Measurements from ENCODE around the gene IMP3. TPM values are rescaled to one million over a fixed set of nuclear protein-coding genes. Genes with fewer than 3 reads are reported as not detected.

Gene IMP3
- total RNA-seq, 4 donors from 2014 or later, result 161 to 204 (median 185) TPM

GRCh38 chr15:75659141-75659771 lies 19.2 kb upstream of the IMP3 start:
- TF ChIP-seq POLR2A (IDR thresholded peaks at IDR 0.05), result no peak
- no peak for TF ChIP-seq CTCF (IDR thresholded peaks at IDR 0.05)
- 55 to 62% methylated on average over 9 of the region's 9 CpGs for WGBS, 2 donors
- no peak overlapping the region for H3K4me3 ChIP-seq (ENCODE audit: low read depth, poor library complexity, severe bottlenecking)

GRCh38 chr15:75656813-75657212 lies 16.8 kb upstream of the IMP3 start:
- no peak overlapping the region for H3K4me3 ChIP-seq (ENCODE audit: low read depth, poor library complexity, severe bottlenecking)
- no peak for DNase-seq (ENCODE audit: low spot score in 2 of 2)
- intact Hi-C loops (cut with DNase I; ENCODE audit: low total_unique reads), result loop anchor here (10.0 kb wide), 1 partner anchor 292 kb away; the partner anchor contains the start of gene MAN2C1
- WGBS, 2 donors, result 89% methylated on average over 22 of the region's 22 CpGs
- TF ChIP-seq CTCF (IDR thresholded peaks at IDR 0.05) (no peak), POLR2A (IDR thresholded peaks at IDR 0.05) (no peak)

More at GRCh38 chr15:75659141-75659771, 19.2 kb upstream of the IMP3 start:
- no peak for DNase-seq (ENCODE audit: low spot score in 2 of 2)
- intact Hi-C loops (cut with DNase I; ENCODE audit: low total_unique reads), result loop anchor here (10.0 kb wide), 1 partner anchor 294 kb away; the partner anchor contains the start of gene MAN2C1

- TF ChIP-seq CTCF (IDR thresholded peaks at IDR 0.05) (no peak), POLR2A (IDR thresholded peaks at IDR 0.05) (no peak)
- WGBS, 2 donors, result 76 to 87% methylated on average over 5 of the region's 5 CpGs
- no peak overlapping the region for H3K4me3 ChIP-seq (ENCODE audit: low read depth, poor library complexity, severe bottlenecking)
- intact Hi-C loops (cut with DNase I; ENCODE audit: low total_unique reads), result loop anchor here (10.0 kb wide), 1 partner anchor 292 kb away; the partner anchor contains the start of gene MAN2C1
- peak in 1 of 2 donors; percentile 80 for DNase-seq (ENCODE audit: low spot score in 2 of 2)
These were observed 16.3 kb upstream of the IMP3 start for GRCh38 chr15:75656331-75656730.

GRCh38 chr15:75655931-75656330 lies 15.9 kb upstream of the IMP3 start:
- no peak for DNase-seq (ENCODE audit: low spot score in 2 of 2)
- no peak overlapping the region for H3K4me3 ChIP-seq (ENCODE audit: low read depth, poor library complexity, severe bottlenecking)
- intact Hi-C loops (cut with DNase I; ENCODE audit: low total_unique reads), result loop anchor here (10.0 kb wide), 1 partner anchor 291 kb away; the partner anchor contains the start of gene MAN2C1
- 44 to 45% methylated on average over 4 of the region's 4 CpGs for WGBS, 2 donors
- TF ChIP-seq POLR2A (IDR thresholded peaks at IDR 0.05) (no peak), CTCF (IDR thresholded peaks at IDR 0.05) (no peak)

- DNase-seq (ENCODE audit: low spot score in 2 of 2), result peak in 1 of 2 donors; percentile 84
- no peak overlapping the region for H3K4me3 ChIP-seq (ENCODE audit: low read depth, poor library complexity, severe bottlenecking)
- WGBS, 2 donors, result 56% methylated on average over 4 of the region's 4 CpGs
- intact Hi-C loops (cut with DNase I; ENCODE audit: low total_unique reads), result loop anchor here (10.0 kb wide), 1 partner anchor 290 kb away; the partner anchor contains the start of gene MAN2C1
- no peak for TF ChIP-seq POLR2A (IDR thresholded peaks at IDR 0.05)
These were observed 14.3 kb upstream of the IMP3 start for GRCh38 chr15:75654201-75654907.

GRCh38 chr15:75653347-75653913 lies 13.4 kb upstream of the IMP3 start:
- DNase-seq (ENCODE audit: low spot score in 2 of 2), result peak in 1 of 2 donors; percentile 79
- TF ChIP-seq CTCF (IDR thresholded peaks at IDR 0.05), result no peak
- TF ChIP-seq POLR2A (IDR thresholded peaks at IDR 0.05), result no peak
- 64 to 67% methylated on average over 16 of the region's 16 CpGs for WGBS, 2 donors
- intact Hi-C loops (cut with DNase I; ENCODE audit: low total_unique reads), result loop anchor here (10.0 kb wide), 1 partner anchor 289 kb away; the partner anchor contains the start of gene MAN2C1
- no peak overlapping the region for H3K4me3 ChIP-seq (ENCODE audit: low read depth, poor library complexity, severe bottlenecking)

All from lower leg skin (tissue), 4 donors.